Measurements from ENCODE around the gene NFIB.

The NFIB gene

GRCh38 chr9:14210428-14210827 lies 103.5 kb downstream of the NFIB start:
- POLR2A ChIA-PET, result interaction anchor here (0.9 kb wide), 1 partner anchor 103 kb away, joined by 3 read pairs; no protein-coding TSS in a partner anchor
- CTCF ChIA-PET, result no interaction called here
- no peak for DNase-seq (ENCODE audit: extremely low spot score)
- TF ChIP-seq CTBP1 (IDR thresholded peaks at IDR 0.05; ENCODE audit: borderline replicate concordance), result no peak
- TF ChIP-seq L3MBTL2 (conservative IDR thresholded peaks at IDR 0.05), result no peak
- TF ChIP-seq BHLHE40 (IDR thresholded peaks at IDR 0.05; ENCODE audit: borderline replicate concordance), result no peak
- no peak for TF ChIP-seq FOXK2 (IDR thresholded peaks at IDR 0.05)
- TF ChIP-seq ELF4 (IDR thresholded peaks at IDR 0.05), result no peak
- no peak for TF ChIP-seq FOXA1 (IDR thresholded peaks at IDR 0.05)
- TF ChIP-seq ZNF384 (IDR thresholded peaks at IDR 0.05), result no peak
- TF ChIP-seq ARNT (IDR thresholded peaks at IDR 0.05), result no peak
- TF ChIP-seq SP1 (IDR thresholded peaks at IDR 0.05), result no peak
- TF ChIP-seq, protein P1, sequence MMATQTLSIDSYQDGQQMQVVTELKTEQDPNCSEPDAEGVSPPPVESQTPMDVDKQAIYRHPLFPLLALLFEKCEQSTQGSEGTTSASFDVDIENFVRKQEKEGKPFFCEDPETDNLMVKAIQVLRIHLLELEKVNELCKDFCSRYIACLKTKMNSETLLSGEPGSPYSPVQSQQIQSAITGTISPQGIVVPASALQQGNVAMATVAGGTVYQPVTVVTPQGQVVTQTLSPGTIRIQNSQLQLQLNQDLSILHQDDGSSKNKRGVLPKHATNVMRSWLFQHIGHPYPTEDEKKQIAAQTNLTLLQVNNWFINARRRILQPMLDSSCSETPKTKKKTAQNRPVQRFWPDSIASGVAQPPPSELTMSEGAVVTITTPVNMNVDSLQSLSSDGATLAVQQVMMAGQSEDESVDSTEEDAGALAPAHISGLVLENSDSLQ (IDR thresholded peaks at IDR 0.05), result no peak
- no peak for TF ChIP-seq SUZ12 (IDR thresholded peaks at IDR 0.05)
- TF ChIP-seq FOXM1 (IDR thresholded peaks at IDR 0.05; ENCODE audit: borderline replicate concordance), result no peak

DNA sequence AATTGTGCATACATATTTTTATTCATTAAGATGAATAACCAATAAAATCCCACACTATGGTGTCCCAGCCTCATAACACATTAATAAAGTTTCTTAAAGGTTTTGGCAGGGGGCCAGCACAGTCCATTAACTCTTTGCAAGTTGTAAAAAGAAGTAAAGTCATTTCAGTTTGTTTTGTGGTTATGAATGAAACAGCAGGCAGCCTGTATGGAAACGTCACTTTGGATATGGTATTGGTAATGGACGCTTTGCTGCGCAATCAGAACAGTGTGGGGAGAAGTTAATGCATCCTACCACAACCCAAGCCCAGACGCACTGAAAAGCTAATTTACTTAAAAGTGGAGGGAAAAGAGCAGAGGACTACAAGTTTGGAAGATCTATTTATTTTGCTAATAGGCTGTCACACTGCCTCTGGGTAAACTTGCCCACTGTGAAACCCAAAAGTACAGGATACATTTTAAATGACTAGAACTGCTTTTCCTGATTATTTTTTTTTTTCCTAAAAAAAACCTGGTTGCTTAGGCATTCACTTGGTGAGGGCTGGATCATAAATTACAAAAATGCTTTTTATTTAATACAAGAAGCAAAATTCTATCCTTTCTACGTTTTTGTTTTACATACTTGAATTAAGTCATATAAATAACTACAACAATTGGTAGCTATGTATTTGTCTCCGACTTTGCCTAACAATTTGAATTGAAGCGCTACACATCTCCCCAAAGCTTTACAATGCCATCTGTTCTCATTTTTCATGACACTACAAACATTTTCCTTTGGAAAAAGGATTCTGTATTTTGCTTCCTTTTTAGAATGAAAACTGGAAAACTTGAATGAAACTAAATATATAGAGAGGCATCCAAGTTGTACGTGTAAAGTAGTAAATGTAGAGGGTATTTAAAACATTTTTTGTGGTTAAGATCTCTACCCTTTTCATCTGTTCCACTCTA lies 104.3 kb downstream of the NFIB start:
- CTCF ChIA-PET, result interaction anchor here (0.6 kb wide), 1 partner anchor 144 kb away, joined by 9 read pairs; no protein-coding TSS in a partner anchor
- TF ChIP-seq, protein P1 (IDR thresholded peaks at IDR 0.05), result 0 out of 2 replicates have a peak, but pooled peaks have one; percentile 37
- TF ChIP-seq BHLHE40 (IDR thresholded peaks at IDR 0.05; ENCODE audit: borderline replicate concordance), result no peak
- POLR2A ChIA-PET, result interaction anchor here (0.9 kb wide), 1 partner anchor 103 kb away, joined by 3 read pairs; no protein-coding TSS in a partner anchor
- peak; percentile 32 for DNase-seq (ENCODE audit: extremely low spot score)

DNA sequence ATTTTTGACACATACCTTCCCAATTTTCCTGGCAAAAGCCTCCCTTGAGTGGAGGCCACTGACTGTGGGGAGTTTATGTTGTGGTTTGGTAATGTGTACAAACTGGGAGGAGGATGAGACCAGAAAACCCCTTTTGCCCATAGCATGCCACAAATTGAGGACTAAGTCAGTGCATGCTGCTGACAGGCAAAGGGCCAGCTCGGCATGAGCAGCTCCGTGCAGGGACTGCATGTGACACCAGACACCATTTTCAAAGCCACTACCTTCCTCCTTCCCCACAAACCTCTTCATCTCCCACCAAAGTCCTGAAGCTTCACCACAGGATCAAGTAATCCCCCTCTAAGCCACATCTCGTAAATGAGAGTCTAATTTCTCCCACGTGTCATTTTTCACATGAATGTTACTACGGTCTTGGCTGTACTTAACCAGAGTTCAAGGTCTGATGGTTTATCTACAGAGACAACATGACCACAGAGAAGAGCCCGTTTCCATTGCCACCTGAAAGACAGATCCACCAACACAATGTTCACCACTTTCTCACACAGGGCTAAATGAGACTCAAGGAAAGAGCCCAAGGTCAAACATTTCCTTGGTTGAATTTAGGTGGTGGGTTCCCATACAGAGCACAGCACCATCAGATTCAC lies 106.5 kb downstream of the NFIB start:
- no peak for DNase-seq (ENCODE audit: extremely low spot score)
- POLR2A ChIA-PET, result no interaction called here
- CTCF ChIA-PET, result no interaction called here
- no peak for TF ChIP-seq L3MBTL2 (conservative IDR thresholded peaks at IDR 0.05)
- TF ChIP-seq TARDBP (IDR thresholded peaks at IDR 0.05), result no peak
- TF ChIP-seq LEF1 (IDR thresholded peaks at IDR 0.05; ENCODE audit: borderline replicate concordance), result no peak
- no peak for TF ChIP-seq ARNT (IDR thresholded peaks at IDR 0.05)
- TF ChIP-seq FOXA1 (IDR thresholded peaks at IDR 0.05), result no peak
- no peak for TF ChIP-seq BHLHE40 (IDR thresholded peaks at IDR 0.05; ENCODE audit: borderline replicate concordance)
- no peak for TF ChIP-seq FOXK2 (IDR thresholded peaks at IDR 0.05)
- TF ChIP-seq CTBP1 (IDR thresholded peaks at IDR 0.05; ENCODE audit: borderline replicate concordance), result no peak
- TF ChIP-seq SP1 (IDR thresholded peaks at IDR 0.05), result no peak
- TF ChIP-seq HDGF (IDR thresholded peaks at IDR 0.05; ENCODE audit: borderline replicate concordance), result no peak
- no peak for TF ChIP-seq FOXM1 (IDR thresholded peaks at IDR 0.05; ENCODE audit: borderline replicate concordance)
- TF ChIP-seq NFRKB (IDR thresholded peaks at IDR 0.05), result no peak
- no peak for TF ChIP-seq SUZ12 (IDR thresholded peaks at IDR 0.05)
- no peak for TF ChIP-seq ELF4 (IDR thresholded peaks at IDR 0.05)
- TF ChIP-seq ZNF384 (IDR thresholded peaks at IDR 0.05), result no peak
- TF ChIP-seq, protein P1 (IDR thresholded peaks at IDR 0.05), result no peak

- no peak for DNase-seq (ENCODE audit: extremely low spot score)
- ChIA-PET CTCF (interaction anchor here (0.5 kb wide), 1 partner anchor 85 kb away, joined by 3 read pairs; no protein-coding TSS in a partner anchor), POLR2A (no interaction called here)
- TF ChIP-seq CTBP1 (IDR thresholded peaks at IDR 0.05; ENCODE audit: borderline replicate concordance) (no peak), SUZ12 (IDR thresholded peaks at IDR 0.05) (no peak), BHLHE40 (IDR thresholded peaks at IDR 0.05; ENCODE audit: borderline replicate concordance) (no peak), FOXA1 (IDR thresholded peaks at IDR 0.05) (no peak), LEF1 (IDR thresholded peaks at IDR 0.05; ENCODE audit: borderline replicate concordance) (no peak), ELF4 (IDR thresholded peaks at IDR 0.05) (no peak), TARDBP (IDR thresholded peaks at IDR 0.05) (no peak), ZNF384 (IDR thresholded peaks at IDR 0.05) (no peak)
- TF ChIP-seq, protein P1 (IDR thresholded peaks at IDR 0.05), result no peak
Observed at GRCh38 chr9:14205463-14205862, 108.5 kb downstream of the NFIB start.

DNA sequence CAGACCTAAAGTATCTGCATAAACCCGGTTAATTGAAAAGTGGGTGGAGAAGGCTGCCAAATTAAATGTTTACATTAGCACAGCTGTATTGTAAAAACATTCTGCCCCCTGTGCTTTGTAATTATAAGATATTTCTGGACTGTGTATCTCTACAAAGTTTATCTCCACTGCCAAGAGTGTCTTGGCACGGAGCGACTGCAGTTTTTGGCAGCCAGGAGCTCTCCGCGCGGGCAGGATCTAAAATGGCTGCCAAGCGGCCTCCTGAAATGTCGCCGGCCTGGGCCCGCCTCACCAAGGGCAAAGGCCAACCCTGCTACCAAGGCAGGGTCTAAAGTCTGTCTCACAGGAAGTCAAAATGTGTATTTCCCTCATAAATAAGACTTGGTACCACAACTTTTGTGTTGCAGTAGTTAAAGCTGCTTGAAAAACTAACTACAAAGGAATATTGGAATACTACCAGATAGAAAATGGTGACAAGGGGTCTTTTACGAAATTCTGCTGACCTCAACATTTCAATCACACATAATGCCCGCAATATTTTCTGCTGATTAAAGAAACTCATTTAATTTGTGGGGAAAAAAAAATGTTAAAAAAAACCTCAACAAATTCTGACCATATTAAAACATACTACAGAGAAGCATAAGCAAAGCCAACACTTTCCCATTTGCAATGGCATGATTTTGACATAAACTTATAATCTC lies 110.4 kb downstream of the NFIB start:
- no peak for DNase-seq (ENCODE audit: extremely low spot score)
- ChIA-PET CTCF (interaction anchor here (0.6 to 0.8 kb wide), 2 partner anchors 11 to 153 kb away, joined by 3 read pairs; no protein-coding TSS in a partner anchor), POLR2A (no interaction called here)
- TF ChIP-seq BHLHE40 (IDR thresholded peaks at IDR 0.05; ENCODE audit: borderline replicate concordance), result no peak
- no peak for TF ChIP-seq L3MBTL2 (conservative IDR thresholded peaks at IDR 0.05)
- no peak for TF ChIP-seq FOXA1 (IDR thresholded peaks at IDR 0.05)
- TF ChIP-seq HDGF (IDR thresholded peaks at IDR 0.05; ENCODE audit: borderline replicate concordance), result no peak

Data from HEK293T (cell line).